NCI-H2227 treated with DMSO at 0.1 percent for 48 hours (cell line): ENCODE results near the gene EPHA1.
"Not testable (repeated sequence)": the region's sequence is repeated elsewhere in the genome, so short reads cannot be mapped to it uniquely, and the experiment has no call there.

Source experiments
- DNase-seq: peaks from one replicate; lab custom pipeline; 2025; lab: John Stamatoyannopoulos, UW

The EPHA1 gene

DNA sequence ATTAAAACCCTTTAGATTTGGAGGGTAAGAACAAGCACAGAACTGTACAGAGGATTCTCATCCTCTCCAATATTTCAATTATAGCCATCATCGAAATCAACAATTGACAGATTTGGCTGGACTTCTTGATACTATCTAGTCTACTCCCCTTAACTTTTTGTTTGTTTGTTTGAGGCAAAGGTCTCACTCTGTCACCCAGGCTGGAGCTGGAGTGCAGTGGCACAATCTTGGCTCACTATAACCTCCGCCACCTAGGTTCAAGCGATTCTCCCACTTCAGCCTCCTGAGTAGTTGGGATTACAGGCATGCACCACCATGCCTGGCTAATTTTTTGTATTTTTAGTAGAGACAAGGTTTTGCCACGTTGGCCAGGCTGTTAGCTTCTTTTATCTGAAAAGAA, 6.4 kb downstream of the EPHA1 start:
- not testable (repeated sequence) for DNase-seq

DNA sequence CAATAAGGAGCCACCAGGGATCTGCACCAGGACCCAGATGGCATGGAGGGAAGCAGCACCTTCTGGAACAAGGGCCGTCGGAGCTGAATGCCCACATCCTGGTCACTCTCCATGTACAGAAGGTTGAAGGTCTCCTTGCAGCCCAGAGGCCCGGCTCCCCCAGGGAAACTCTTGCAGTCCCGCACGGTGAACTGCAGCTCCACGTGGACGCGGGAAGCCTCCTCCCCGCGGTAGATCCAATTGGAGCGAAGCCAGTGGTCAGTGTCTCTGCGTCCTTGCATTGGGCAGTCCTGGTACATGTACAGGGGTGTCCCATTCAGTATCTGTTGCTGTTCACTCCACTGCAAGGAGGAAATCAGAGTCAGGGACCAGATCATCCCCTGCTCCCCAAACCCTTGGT, 7.4 kb downstream of the EPHA1 start:
- DNase-seq: no peak

DNA sequence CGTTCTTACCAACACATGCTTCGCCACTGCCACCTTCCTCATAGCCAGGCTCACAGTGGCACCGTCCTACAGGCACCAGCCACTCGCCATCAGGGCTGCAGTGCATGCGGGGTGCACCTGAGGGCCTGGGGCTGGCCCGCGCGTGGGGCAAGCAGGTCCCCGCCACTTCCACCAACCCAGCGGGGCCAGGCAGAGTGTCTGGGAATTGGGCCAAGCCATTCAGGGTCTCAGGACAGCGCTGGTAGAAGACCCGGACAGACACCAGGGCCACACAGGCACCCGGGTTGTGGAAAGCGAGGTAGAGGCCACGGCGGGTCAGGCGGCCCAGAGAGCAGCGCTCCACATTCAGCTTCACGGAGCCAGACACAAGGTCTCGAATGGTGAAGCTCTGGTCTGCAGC, 9.0 kb downstream of the EPHA1 start:
- no peak for DNase-seq

DNA sequence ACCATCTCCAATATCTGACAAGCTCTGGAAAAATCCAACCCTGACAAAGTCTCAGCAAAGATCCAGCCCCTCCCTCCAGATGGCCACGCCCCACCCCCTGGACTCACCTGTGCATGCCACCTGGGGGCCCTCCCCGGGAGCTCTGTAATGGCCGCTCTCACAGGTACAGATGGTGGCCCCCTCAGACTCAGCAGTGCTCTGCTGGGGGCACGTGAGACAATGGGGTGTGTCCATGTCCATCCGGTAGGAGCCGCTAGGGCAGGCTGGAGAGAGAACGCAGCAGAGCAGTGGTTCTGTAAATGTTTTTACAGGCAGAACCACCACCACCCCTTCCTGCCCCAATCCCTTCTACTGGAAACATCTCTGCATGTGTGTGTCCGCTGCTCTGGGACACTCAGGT, 9.5 kb downstream of the EPHA1 start:
- DNase-seq: no peak

DNA sequence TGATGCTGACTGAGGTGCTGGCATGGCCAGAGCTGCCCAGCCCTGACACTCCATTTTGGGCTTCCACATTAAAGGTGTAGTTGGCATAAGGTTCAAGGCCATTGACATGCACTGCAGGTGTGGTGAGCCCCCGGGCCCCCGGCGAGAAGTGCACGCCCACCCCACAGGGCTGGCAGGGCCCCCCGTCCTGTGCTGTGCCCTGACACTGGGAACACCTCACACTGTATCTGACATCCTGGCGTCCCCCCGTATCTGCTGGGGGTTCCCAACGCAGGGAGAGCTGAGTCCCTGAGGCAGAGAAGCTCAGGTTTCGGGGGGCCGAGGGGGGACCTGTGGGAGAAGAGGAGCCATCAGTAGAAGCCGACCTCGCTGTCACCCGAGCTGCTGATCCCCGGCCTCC, 10.0 kb downstream of the EPHA1 start:
- DNase-seq: no peak

DNA sequence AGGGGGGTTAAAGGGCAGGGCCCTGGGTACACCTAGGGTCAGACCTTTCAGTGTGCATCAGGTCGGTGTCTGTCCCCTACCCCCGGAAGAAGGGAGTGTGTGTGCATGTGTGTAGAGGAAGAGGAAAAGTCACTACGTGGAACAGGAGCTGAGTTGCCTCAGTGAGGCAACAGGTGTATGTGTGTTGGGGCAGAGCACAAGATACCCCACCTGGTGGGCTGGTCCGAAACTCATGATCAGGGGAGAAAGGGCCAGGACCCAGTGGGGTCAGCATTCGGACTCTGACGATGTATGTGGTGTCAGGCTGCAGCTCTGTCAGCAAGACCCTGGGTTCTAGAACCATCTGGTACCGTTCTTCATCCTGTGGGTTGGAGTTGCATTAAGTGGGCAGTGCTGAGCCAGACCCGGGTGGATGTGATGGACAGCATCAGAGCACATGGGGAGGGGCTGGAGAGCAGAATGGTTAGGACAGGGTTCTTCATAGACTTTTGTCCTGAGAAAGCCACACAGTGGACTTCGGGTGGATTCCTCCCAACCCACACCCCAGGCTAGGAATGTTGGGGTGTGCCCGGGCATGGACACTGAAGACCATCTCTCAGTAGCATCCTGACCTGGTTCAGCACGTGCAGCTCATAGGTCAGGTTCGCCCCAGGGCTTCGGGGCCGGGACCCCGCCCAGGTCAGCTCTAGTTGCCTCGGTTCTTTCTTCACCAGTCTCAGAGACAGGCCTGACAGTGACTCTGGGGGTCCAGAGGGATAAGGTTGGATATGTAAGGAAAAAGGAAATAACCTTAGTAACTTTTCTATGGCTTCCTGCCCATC, 10.7 kb downstream of the EPHA1 start:
- DNase-seq: no peak

DNA sequence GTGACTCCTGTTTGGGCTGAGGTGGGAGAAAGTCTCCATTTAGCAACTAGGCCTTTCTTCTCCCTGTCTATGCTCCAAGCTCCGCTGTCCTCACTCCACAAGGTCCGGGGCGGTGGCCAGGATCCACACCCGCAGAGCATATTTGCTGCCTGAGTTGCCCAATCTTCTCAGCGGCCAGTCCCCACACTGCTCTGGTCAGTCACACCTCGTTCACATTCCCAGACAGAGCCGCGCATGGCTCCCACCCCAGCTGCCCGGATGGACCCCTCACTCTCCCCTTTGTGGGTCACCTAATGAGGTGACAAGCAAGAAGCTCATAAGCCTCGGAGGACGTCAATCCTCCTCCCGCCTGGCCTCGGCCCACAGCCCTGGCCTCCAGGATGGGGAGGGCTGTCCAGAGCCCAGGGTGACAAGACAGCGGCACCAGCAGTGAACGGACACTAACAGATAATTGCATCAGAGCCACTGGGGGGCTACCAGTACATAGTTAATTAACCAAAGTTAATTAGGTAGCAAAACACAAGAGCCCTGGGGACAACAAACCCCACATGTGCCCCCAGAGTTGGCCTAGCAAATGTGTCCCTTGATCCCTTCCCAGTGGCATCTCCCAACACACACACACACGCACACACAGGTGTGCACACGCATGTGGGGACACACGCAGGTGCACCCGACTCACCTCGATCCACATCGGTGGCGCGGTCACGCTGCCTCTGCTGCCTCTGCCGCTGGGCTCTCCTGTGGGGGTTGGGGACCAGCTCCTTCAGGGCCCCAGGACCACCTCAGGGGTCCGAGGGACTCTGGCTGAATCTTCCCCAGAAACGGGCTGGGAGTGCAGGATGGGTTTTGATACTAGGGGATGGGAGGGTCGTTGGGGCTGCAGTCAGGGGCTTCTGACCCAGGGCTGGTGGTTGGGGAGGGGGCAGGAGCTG, 11.8 kb downstream of the EPHA1 start:
- no peak for DNase-seq

DNA sequence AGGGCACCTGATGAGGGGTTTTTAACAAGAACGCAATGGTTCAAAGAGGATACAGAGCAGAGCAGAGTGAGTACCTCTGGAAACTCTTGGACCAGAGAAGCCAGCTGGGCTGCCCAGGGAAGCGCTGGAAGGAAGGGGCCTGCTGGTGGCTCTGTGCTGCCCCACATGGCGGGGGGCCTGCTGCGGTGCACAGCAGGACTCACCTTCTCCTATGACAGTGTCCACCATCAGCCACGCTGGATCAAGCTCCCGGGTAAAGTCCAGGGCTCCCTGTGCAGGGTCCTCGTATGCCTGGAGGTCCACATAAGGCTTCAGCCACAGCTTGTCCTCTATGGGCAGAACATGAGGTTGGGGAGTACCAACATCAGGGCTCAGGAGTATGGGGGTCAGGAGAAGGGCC, 12.5 kb downstream of the EPHA1 start:
- no peak for DNase-seq

DNA sequence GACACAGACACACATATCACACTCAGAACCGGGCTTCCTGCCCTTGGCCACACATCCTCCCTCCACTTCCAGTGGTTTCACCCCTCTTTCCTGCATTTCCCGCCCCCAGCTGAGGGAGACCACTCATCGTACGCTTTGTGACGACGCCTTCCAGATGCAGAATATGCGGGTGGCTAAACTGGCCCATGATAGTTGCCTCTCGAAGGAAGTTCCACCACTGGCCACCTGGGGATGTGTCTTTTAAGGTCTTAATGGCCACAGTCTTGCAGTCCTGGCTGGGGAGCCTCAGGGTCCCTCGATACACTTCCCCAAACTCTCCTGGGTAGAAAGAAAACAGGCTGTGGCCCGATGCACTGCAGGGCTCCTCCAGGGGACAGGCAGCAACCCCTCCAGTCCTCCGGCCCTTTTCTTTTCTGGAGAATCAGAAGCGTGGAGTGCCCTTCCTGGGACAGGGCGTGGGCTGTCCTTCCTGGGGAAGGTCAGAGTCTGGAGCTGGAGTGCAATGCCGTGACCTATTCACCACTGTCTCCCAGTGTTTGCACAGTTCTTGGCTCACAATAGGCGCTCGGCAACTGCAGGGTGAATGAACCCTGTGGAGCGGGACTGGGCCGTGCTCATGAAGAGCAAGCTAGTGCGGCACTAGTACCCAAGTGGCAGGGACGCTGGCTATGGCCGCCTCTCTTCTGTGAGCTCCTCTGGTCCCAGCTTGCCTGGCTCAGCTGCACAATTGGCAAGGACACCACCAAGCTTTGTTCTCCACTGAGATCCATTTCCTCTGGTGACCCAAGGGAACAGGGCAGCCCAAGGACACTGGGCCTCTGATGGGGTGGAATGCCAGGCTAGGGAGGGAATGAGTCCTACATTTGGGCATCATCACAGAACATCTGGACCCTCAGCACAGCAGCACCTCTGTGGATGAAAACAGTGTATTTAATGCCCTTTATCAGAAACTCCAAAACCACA, 13.2 kb downstream of the EPHA1 start:
- DNase-seq: no peak

DNA sequence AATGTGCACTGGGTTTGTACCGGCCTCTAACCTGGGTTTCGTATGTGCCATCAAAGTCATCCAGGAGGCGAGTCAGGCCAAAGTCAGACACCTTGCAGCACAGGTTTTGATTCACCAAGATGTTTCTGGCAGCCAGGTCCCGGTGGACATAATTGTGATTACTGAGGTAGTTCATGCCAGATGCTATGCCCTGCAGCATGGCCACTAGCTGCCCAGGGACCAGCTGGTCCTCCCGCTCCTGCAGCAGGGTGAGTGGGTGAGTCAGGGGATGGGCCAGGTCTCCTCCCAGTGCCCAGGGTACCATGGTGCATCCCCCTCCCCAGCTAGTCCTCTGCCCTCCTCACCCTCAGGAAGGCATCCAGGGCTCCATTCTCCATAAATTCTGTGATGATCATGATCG, 13.9 kb downstream of the EPHA1 start:
- DNase-seq: no peak

DNA sequence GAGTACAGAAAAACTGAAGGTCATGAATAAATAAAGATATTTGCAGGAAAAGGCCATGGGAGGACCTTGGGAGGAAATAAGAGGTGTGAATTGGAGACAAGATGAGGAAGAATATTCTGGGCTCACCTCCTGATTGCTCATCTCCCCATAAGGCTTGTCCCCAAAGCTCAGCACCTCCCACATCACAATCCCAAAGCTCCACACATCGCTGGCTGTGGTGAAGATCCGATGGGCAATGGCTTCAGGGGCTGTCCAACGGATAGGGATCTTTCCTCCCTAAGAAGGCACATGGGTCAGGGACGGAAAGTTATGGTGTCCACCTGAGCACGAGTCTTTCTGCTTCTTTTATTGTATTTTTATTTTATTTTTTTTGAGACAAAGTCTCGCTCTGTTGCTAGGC, 14.6 kb downstream of the EPHA1 start:
- no peak for DNase-seq

DNA sequence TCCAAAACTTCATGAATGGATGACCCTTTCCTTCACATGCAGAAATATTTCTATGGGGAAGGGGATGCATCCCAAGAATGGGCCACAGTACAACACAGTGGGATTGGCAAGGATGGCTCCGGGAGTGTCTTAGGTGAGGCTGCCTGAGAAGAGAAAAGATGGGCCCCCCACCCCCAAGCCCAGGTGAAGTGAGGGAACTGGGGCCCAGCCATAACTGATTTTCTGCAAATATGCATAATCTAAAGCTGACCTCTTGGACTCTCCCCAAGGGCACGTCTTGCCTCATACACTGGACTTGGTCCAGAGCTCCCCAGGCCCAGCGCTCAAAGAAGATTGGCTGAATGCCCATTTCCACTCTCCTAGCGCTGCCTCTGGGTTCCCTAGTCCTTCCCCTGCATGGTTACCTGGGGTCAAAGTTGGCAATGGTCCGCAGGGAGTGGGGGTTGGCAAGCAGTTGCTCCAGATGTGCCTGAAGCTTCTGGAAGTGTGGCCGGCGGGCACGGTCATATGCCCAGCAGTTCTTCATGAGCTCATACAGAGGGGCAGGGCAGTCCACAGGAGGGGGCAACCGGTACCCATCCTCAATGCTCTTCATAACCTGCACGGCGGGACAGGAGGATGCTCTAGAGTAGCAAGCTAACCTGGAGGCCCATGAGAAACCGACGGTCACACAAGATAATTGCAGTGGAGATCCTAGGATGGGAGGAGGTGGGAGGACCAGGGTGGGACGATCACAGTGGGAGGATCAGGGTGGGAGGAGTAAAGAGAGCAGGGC, 15.2 kb downstream of the EPHA1 start:
- no peak for DNase-seq

DNA sequence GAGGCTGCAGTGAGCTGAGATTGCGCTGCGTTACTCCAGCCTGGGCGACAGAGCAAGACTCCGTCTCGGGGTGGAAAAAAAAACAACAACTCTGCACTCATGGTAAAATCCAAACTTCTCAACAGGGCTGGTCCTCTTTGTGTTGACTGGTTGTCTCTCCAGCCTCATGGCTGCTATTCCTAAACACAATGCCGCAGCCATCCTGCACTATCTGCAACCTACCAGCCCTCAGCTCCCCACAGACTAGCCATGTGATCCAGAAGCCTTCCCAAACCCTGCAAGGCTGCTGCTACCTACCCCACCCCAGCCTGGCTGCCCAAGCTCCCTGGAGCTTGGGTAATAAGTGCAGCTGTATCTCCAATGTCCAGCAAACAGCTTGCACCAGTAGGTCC, 15.8 kb downstream of the EPHA1 start:
- no peak for DNase-seq

DNA sequence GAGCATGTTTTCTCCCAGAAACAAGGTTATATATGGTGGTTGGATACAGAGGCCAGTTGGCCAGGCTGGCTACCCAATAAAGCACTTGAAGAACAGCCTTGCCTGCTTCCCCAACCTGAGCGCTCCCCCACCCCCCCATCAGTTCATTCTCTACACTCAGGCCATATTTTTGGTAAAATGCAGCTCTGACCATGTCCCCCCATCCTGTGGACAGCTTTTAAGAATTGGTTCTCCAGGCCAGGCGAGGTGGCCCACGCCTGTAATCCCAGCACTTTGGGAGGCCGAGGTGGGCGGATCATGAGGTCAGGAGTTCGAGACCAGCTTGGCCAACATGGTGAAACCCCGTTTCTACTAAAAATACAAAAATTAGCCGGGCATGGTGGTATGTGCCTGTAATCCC, 16.2 kb downstream of the EPHA1 start:
- not testable (repeated sequence) for DNase-seq

DNA sequence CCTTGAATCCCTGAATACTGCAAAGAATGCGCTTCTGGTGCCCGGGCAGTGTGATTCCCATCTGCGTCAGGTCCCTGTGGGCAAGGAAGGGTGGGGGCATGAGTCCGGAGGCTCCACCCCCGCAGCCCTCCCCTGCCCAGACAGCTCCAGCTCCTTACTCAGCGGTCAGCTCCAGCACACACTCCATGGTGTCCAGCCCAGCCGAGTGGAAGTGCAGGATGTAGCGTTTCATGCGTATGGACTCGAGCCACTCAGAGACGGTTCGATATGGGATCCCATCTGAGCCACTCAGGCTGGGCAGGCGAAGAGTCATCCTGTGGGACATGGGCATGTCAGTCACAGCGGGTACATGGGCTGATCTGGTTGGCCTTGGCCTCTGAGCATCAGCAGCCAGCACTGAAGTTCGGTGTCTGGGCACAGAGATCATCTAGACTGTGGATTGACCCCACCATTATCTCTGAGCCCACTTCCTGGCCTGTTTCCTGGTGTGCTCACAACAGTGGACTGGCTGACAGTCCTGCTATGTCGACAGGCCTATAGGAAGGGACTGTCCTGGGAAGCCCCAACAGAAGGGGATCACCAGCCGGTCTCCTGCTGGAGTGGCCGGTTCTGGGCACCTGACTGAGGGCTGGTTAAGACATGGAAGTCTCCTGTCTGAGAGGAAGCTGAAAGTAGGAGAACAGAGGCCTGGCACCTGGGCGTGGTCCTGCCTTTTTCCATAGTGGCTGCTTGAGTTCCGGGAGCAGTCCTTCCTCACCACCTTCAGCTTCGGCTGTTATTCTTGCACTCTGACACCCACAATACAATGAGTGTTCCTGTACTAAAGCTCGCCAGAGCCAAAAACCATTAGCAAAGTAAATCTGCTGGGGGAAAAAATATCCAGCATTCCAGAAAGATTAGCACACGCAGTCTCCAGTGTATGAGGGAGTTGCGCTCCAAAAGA, 16.9 kb downstream of the EPHA1 start:
- DNase-seq: no peak

DNA sequence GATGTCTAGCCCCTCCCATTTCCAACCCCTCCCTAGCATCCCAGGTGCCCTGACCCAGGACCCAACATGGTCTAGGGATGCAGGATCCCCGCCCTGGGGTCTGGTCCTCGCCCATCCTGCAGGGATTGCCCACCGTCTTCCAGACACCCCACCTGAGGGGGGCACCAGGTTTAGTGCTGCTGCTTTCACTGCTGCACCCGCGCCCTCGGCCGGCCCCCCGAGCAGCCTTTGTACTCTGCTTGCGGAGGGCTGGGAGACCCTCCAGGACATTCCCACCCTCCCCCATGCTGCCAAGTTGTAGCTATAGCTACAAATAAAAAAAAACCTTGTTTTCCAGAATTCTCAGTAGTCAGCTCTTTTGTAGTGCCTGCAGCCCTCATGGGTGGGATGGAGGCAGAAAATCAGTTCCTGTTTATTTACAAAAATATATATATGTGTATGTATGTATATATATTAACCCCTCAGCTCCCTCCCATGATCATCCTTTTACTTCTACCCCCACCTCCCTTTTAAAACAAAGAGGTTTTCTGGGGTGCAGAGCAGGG, 17.8 kb downstream of the EPHA1 start:
- no peak for DNase-seq

DNA sequence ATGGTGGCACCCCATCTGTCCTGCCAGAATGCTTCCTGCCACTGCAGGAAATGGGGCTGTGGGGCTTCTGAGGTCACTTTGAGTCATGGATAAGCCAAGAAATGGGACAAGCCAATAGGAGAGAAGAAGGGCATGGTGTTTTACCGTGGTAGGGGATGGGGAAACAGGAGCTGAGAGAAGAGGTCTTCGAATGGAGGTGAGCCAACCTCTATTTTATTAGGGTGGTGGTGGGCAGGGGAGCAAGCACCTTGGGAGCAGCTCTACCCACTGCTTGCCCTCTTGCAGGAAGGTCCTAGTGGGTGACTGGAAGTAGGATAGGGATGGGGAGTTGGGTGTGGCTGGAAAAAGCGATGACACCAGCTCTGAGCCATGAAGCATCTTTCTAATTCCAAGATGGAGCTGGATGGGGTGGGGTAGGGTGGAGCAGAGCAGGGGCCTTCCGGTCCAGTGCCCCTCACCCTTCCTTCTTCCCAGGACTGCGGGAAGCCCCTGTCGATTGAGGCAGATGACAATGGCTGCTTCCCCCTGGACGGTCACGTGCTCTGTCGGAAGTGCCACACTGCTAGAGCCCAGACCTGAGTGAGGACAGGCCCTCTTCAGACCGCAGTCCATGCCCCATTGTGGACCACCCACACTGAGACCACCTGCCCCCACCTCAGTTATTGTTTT, 18.4 kb downstream of the EPHA1 start:
- DNase-seq: no peak

DNA sequence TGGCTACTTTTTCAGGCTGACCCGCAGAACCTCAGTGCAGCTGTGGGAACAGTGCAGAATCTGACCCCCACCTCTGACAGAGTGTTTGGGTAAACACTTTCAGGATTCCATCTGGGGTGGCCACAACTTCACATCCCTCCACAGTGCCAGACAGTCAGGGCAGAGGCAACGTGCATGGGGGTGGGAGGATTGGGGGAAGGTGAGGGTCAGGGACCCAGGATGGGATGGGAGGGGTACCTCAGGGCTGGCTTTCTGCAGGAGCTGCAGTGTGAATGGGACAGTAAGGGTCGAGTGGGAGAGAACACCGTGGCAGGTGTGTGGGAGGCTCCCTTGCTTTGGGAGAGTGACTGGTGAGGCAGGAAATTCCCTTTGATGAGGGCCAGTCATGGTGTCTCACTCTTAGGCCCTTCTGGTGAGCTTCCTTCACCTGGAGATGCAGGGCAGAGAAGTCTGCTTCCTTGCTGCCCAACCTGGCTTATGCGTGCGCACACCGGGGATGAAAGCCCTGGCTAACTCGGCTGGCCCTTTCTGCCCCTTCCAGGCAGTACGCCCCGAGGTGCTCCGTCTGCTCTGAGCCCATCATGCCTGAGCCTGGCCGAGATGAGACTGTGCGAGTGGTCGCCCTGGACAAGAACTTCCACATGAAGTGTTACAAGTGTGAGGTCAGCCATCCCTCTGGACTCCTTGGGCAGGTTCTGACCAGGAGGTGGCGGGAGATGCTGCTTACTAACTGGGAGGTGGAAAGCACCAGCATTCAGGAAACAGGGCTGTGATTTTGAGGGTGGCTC, 19.1 kb downstream of the EPHA1 start:
- DNase-seq: no peak
